HG03565 (cell line): Measurements from ENCODE around the gene KHK.

Source experiments
- ATAC-seq: cut with Tn5 transposase; IDR thresholded peaks from one replicate; pipeline ENCODE4 v1.9.1; 2021; ENCODE audit warnings: mild to moderate bottlenecking, moderate library complexity; ENCODE audit not compliant: unreplicated experiment

KHK gene

GRCh38 chr2:27080603-27080936 is 6.0 kb upstream of the KHK start:
- ATAC-seq, result no peak

- ATAC-seq, result no peak
Measured at GRCh38 chr2:27081984-27082772, 4.4 kb upstream of the KHK start.

- no peak for ATAC-seq
Measured at GRCh38 chr2:27082773-27083409, 3.7 kb upstream of the KHK start.

- ATAC-seq, result no peak
Measured at GRCh38 chr2:27083410-27084296, 2.9 kb upstream of the KHK start.

- ATAC-seq, result no peak
Measured at GRCh38 chr2:27084297-27085061, 2.1 kb upstream of the KHK start.

GRCh38 chr2:27085062-27085672 is 1.4 kb upstream of the KHK start:
- no peak for ATAC-seq

GRCh38 chr2:27085673-27086089 is 891 bp upstream of the KHK start:
- no peak for ATAC-seq

- ATAC-seq, result peak; percentile 82
Measured at GRCh38 chr2:27086090-27086723, 365 bp upstream of the KHK start.

GRCh38 chr2:27087823-27088410 is 1.3 kb downstream of the KHK start:
- ATAC-seq, result no peak

GRCh38 chr2:27088634-27089033 is 2.1 kb downstream of the KHK start:
- no peak for ATAC-seq

GRCh38 chr2:27089111-27089954 is 2.8 kb downstream of the KHK start:
- no peak for ATAC-seq

GRCh38 chr2:27091746-27092695 is 5.4 kb downstream of the KHK start:
- ATAC-seq, result no peak

- no peak for ATAC-seq
Measured at GRCh38 chr2:27092696-27093429, 6.3 kb downstream of the KHK start.

- ATAC-seq, result no peak
Measured at GRCh38 chr2:27093430-27094352, 7.1 kb downstream of the KHK start.

GRCh38 chr2:27094353-27094984 is 7.9 kb downstream of the KHK start:
- no peak for ATAC-seq

- no peak for ATAC-seq
Measured at GRCh38 chr2:27095427-27095744, 8.8 kb downstream of the KHK start.
